Stimulated activated CD4-positive, alpha-beta T cell treated with anti-CD3 and anti-CD28 coated beads, Interleukin-12 subunit alpha, Interleukin-12 subunit beta, amount 100 ng/mL, for 24 hours (primary cell): Measurements from ENCODE around the gene KRTAP10-4.
"Not testable (repeated sequence)": the region's sequence is repeated elsewhere in the genome, so short reads cannot be mapped to it uniquely, and the experiment has no call there.

Experiments used
- DNase-seq, 2 experiments: peaks; one replicate each; pipeline ENCODE4 v3.0.0-alpha.2; 2020; ENCODE audit warnings: low read depth in 2 of 2

Gene KRTAP10-4

DNA sequence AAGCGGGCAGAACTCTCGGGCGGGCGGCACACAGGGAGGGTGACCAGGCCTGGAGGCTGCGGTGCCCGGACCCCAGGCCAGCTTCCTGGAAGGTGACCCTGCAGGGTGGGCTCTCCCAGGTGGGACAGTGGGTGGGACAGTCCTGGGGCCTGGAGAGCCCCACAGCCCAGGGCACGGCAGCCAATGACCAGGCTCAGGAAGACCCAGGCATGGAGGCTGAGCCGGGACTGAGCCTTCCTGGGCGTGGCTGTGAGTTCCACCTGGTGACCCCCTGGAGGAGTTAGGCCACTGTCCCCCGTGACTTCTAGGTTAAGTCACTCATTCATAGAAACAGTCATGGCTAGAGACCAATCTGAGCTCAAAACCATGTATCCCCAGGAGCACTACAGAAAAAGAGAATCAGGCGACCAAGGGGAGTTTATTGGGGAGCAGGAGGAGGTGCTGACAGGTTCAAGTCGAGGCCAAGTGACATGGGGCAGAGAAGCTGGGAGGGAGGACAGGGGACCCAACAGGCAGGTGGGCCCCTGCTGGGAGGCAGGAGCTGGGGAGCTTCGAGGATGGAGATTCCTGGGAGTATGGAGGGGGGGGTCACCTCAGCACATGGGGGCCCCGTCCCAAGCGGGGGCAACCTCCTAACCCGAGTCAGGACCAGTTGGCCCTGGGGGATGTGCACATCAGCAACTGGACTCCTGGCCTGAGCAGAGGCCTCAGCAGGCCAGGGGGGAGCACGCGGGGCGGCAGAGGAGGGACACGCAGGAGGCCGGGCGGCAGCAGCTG is 5.7 kb downstream of the KRTAP10-4 start:
- DNase-seq: no peak

DNA sequence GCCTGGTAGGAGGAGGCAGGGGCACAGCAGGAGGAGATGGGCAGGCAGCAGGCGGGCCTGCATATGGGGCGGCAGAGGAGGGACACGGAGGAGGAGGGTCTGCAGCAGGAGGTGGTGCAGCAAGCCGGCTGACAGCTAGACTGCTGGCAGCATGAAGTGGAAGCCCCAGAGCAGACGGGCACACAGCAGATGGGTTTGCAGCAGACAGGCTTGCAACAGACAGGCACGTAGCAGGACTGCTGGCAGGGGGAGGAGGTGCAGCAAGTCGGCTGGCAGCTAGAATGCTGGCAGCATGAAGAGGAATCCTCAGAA is 6.3 kb downstream of the KRTAP10-4 start:
- DNase-seq: no peak

- DNase-seq: not testable (repeated sequence)
These were observed 6.8 kb downstream of the KRTAP10-4 start, which contains the start of gene KRTAP10-5 for GRCh38 chr21:44580231-44580821. Gene KRTAP10-5, minus strand, starts transcription at chr21:44580604. Its CDS starts 26 bp downstream, at chr21:44580578.

DNA sequence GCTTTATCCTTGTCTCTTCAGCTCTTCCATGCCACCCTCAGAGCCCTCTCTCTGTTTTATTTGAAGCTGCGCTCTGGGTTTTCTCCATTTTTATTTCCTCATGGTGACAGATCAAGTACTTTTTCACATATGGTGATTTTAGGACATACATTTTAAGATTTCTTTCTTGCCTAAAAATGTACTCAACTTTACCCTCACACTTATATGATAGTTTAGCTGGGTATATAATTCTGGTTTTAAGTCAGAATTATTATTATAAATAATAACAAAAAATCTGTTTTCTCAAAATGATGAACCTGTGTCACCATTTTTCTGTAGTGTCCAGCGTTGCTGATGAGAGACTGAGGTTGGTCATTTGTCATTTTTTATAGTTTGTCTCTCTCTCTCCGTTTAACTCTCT is 7.6 kb downstream of the KRTAP10-4 start:
- no peak for DNase-seq

DNA sequence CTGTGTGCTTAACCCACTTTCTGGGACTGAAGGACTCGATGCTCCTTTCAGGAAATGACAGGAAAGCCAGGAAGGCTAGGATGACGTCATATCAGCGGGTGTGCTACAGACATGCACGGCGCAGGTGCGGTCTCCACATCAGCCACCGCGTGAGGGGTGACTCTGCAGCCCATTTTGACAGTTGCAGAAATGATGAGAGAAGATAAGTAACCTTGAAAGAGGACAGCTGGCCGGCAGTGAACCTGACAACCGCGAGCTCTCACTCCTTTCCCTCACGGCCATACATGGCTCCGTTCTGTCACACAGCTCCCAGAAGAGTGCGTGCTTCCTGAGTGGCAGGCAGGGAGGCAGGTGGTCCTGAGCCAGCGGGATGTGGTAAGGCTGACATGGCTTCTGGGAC is 8.5 kb downstream of the KRTAP10-4 start:
- DNase-seq: no peak

GRCh38 chr21:44583089-44583799 is 9.7 kb downstream of the KRTAP10-4 start:
- no peak for DNase-seq

GRCh38 chr21:44583800-44584147 is 10.2 kb downstream of the KRTAP10-4 start:
- DNase-seq: no peak

DNA sequence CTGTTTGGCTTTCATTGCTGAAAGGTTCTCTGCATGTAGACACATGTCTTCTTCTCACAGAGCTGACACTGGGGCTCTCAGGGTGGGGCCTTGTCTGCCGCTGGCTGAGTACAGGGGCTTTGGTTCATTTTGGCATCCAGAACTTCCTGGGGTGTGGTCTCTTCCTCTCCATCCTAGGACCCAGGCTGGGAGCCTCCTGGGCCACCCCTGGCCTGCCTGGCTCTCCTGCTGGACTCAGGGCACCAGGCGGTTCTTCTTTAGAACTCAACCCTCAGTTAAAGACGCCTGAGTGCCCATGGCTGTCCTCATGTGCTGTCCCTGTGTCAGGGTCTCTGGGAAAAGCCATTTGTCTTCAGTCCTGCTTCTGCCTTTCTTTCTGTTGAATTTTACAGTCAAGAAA is 12.4 kb downstream of the KRTAP10-4 start:
- DNase-seq: no peak

- DNase-seq: no peak
These were observed 15.6 kb downstream of the KRTAP10-4 start for GRCh38 chr21:44589094-44589493.

- no peak for DNase-seq
These were observed 16.2 kb downstream of the KRTAP10-4 start for GRCh38 chr21:44589586-44590305.

DNA sequence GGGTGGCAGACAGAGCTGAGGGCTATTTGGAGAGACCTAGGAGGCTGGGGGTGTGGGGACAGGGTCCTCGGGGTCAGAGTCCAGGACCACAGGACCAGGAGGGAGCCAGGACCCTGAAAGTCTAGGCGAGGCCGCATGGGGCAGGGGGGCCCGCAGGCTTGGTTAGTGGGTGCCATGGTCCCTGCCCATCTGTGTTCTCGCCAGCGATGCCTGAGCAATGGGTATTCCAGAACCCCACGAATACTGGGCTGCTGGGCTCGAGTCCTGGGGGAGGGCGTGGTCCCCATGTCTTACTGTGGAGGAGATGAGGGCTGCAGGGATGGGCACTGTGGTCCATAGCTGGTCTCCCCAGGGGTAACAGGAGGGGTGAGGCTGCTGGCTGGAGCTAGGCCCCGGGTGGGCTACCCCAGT is 16.8 kb downstream of the KRTAP10-4 start:
- no peak for DNase-seq

GRCh38 chr21:44590897-44591800 is 17.6 kb downstream of the KRTAP10-4 start:
- DNase-seq: not testable (repeated sequence)

DNA sequence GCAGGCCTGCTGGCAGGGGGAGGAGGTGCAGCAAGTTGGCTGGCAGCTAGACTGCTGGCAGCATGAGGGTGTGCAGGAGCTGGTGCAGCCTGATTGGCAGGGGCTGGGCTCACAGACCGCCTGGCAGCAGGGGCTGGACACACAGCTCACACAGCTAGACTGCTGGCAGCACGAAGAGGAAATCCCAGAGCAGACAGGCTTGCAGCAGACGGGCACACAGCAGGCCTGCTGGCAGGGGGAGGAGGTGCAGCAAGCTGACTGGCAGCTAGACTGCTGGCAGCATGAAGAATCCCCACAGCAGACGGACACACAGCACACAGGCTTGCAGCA is 18.2 kb downstream of the KRTAP10-4 start:
- DNase-seq: not testable (repeated sequence)

- DNase-seq: no peak
These were observed 19.1 kb downstream of the KRTAP10-4 start, which contains the start of gene KRTAP10-6 for GRCh38 chr21:44592446-44593311. Gene KRTAP10-6, minus strand, starts transcription at chr21:44592505. Its CDS starts 21 bp downstream, at chr21:44592484.

DNA sequence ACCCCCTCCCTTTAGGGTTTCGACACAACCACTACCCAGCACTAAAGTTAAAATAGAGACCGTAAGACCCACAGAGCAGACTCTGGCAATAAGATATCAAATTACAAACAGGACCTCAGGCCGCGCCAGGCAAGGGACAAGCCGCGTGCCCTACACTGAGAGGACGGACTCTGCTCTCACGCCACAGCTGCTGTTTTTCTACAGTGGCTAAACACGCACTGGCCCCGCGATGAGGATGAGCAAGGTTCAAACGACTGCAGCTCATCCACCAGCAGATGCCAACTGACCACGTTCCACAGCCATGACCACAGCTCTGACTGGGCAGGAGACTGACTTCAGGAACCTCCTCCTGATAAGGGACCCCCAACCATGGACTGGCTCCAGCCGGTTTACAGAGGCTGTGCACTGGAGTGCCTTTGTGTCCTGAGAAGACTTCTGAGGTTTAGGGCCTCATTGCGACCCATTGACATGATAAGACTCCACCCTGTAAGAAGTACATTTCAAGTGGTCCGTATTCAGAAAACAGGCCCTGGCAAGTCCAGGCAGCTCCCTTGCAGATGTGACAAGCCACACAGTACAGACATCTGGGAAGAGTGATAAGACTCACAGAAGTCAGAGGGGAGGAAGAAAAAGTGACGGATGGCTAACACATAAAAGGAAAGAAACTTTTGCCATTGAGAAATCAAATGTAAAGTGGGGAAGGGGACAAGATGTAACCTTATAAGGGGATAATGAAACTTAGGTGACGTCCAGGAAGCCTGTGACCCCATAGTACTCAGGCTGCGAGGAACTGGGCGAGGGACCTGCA is 20.3 kb downstream of the KRTAP10-4 start:
- no peak for DNase-seq

- DNase-seq: no peak
These were observed 20.9 kb downstream of the KRTAP10-4 start for GRCh38 chr21:44594406-44594916.

- DNase-seq: no peak
These were observed 22.0 kb downstream of the KRTAP10-4 start for GRCh38 chr21:44595524-44595923.

DNA sequence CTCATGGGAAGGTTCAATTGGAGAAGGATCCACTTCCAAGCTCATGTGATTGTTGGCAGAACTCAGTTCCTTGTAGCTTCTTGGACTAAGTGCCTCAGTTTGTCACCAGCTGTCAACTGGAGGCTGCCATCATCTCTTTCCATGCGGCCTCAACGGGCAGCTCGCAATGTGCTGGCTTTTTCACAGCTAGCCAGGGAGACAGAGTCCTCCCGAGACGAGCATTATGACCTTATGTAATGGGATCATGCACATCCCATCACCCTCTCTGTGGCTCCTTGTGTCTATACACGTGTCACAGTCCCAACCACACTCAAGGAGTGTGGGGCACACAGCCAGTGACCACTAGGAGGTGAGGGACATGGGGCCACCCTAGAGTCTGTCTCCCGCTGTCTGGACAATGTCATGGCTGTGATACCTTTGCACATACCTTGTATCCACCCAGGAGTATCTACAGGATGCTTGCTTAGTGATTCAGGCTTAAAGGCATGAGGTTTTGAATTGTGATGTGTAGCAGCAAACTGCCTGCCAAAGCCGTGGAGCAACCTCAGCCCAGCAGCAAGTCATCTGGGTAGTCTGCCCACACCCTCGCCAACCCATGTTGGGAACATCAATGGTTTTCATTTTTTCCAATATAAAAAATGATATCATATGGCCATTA is 22.7 kb downstream of the KRTAP10-4 start:
- DNase-seq: no peak

DNA sequence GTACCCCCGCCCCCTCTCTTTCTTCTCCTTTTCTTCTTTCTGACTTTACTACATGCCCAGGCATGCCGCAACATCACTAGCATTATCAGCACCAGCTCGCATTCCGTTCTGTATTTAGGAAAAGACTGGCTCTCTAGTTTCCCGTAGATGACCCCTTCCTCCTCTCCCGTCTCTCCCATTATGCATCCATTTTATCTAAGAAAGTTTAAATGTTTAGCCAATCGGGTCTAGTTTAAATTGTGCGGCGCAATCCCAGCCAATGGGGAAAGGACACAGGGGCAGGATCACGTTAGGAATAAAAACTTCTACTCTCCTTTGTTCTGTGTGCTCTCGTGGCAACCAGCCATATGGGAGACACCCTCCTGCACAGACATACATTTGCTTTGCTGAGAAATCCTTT is 24.5 kb downstream of the KRTAP10-4 start:
- no peak for DNase-seq
